B cell (primary cell): ENCODE results near the gene IL20RB. TPM values are rescaled to one million over a fixed set of nuclear protein-coding genes. Genes with fewer than 3 reads are reported as not detected.

ENCODE experiments used
- ATAC-seq: fragments of 200-7000 bp; cut with Tn5 transposase; one replicate; pipeline ENCODE4 v1.10.0; 2021; ENCODE audit warnings: low read depth, mild to moderate bottlenecking, moderate number of reproducible peaks, moderate library complexity
- CTCF ChIA-PET: fragments of 350-600 bp; sonication (Branson Sonifier 250); formaldehyde crosslinking; loops from one replicate; lab custom pipeline; 2021; ENCODE audit warnings: antibody characterized with exemption, inconsistent platforms; lab: Charles Lee
- POLR2A ChIA-PET: fragments of 350-600 bp; sonication (Branson Sonifier 250); formaldehyde crosslinking; loops from one replicate; lab custom pipeline; 2021; ENCODE audit warnings: antibody characterized with exemption; lab: Charles Lee
- DNase-seq: peaks from one replicate; pipeline ENCODE4 v3.0.0; 2013
- H2AFZ ChIP-seq: 2 replicates; pipeline ENCODE4 v1.6.1; 2012; ENCODE audit warnings: mild to moderate bottlenecking, low read depth, low read length; ENCODE audit not compliant: insufficient read depth, poor library complexity, severe bottlenecking
- H3K27ac ChIP-seq, 2 donors: 1 replicate in 1 of 2; 2 replicates in 1 of 2; pipeline ENCODE4 v1.5.1; 2012 to 2013; ENCODE audit warnings: low read length in 2 of 2, mild to moderate bottlenecking in 2 of 2, moderate library complexity in 1 of 2
- H3K27me3 ChIP-seq, 4 experiments: fragments of 200-600 bp in 1 of 4; sonication (generic) in 1 of 4; replicated peaks in 1 of 4; 1 replicate in 2 of 4; 2 replicates in 2 of 4; pipeline versions ENCODE4 v1.6.1 to v1.7.0; 2013 to 2016; ENCODE audit warnings: low read length in 3 of 4, mild to moderate bottlenecking in 2 of 4, mixed read lengths in 1 of 4, moderate library complexity in 1 of 4; ENCODE audit not compliant: insufficient read depth in 4 of 4, control insufficient read depth in 3 of 4; ENCODE audit errors: control extremely low read depth in 1 of 4
- H3K36me3 ChIP-seq, 2 experiments: replicated peaks in 1 of 2; 1 replicate in 1 of 2; 2 replicates in 1 of 2; pipeline versions ENCODE4 v1.6.1 to v1.7.1; 2013; ENCODE audit warnings: low read length in 1 of 2; ENCODE audit not compliant: insufficient read depth in 2 of 2, control insufficient read depth in 1 of 2; ENCODE audit errors: control extremely low read depth in 1 of 2, extremely low read depth in 1 of 2
- H3K4me1 ChIP-seq, 2 donors: fragments of 200-600 bp in 1 of 2; sonication (generic) in 1 of 2; 1 replicate in 1 of 2; 2 replicates in 1 of 2; pipeline versions ENCODE4 v1.5.1 to v1.6.1; 2013 to 2017; ENCODE audit warnings: low read length in 2 of 2; ENCODE audit not compliant: control insufficient read depth in 2 of 2, insufficient read depth in 2 of 2
- H3K4me2 ChIP-seq: replicated peaks from 2 replicates; pipeline ENCODE3; 2012; ENCODE audit warnings: mild to moderate bottlenecking, low read depth, low read length; ENCODE audit not compliant: poor library complexity, severe bottlenecking
- H3K4me3 ChIP-seq, 5 experiments: fragments of 200-600 bp in 1 of 5; sonication (generic) in 1 of 5; 1 replicate in 3 of 5; 2 replicates in 2 of 5; pipeline versions ENCODE4 v1.5.1 to v1.7.0; 2011 to 2016; ENCODE audit warnings: low read length in 4 of 5, mild to moderate bottlenecking in 4 of 5, low read depth in 2 of 5, control low read depth in 1 of 5, moderate library complexity in 1 of 5; ENCODE audit not compliant: insufficient read depth in 1 of 5; ENCODE audit errors: control extremely low read depth in 1 of 5, extremely low read depth in 1 of 5
- H3K79me2 ChIP-seq: fragments of 200-600 bp; sonication (generic); one replicate; pipeline ENCODE4 v1.6.0; 2016; ENCODE audit warnings: low read length; ENCODE audit not compliant: control insufficient read depth, insufficient read depth
- H3K9ac ChIP-seq: fragments of 200-600 bp; sonication (generic); 2 replicates; pipeline ENCODE4 v1.6.1; 2017; ENCODE audit warnings: mild to moderate bottlenecking, low read length, moderate library complexity
- H3K9me3 ChIP-seq, 3 donors: one replicate each; pipeline versions ENCODE4 v1.6.1 to v1.7.1; 2013; ENCODE audit warnings: low read length in 2 of 3; ENCODE audit not compliant: control insufficient read depth in 2 of 3, insufficient read depth in 1 of 3; ENCODE audit errors: control extremely low read depth in 1 of 3
- H4K20me1 ChIP-seq: 2 replicates; pipeline ENCODE4 v1.6.0; 2012; ENCODE audit warnings: mild to moderate bottlenecking, low read length; ENCODE audit not compliant: insufficient read depth, control insufficient read depth, poor library complexity, severe bottlenecking
- H3K27ac Mint-ChIP-seq: one replicate; pipeline ENCODE4 v1.8.0; 2021; ENCODE audit warnings: mixed read lengths
- H3K27me3 Mint-ChIP-seq: one replicate; pipeline ENCODE4 v1.8.0; 2021; ENCODE audit warnings: mixed read lengths
- H3K4me1 Mint-ChIP-seq: one replicate; pipeline ENCODE4 v1.8.0; 2021; ENCODE audit warnings: mixed read lengths
- H3K4me3 Mint-ChIP-seq: one replicate; pipeline ENCODE4 v1.8.0; 2021; ENCODE audit warnings: mixed read lengths
- H3K9me3 Mint-ChIP-seq: one replicate; pipeline ENCODE4 v1.8.0; 2022; ENCODE audit warnings: mixed read lengths; ENCODE audit not compliant: insufficient read depth
- CTCF ChIP-seq: fragments of 200-600 bp; IDR thresholded peaks from one replicate; pipeline ENCODE4 v1.8.0; 2022; ENCODE audit warnings: antibody characterized with exemption, mild to moderate bottlenecking
- EZH2 ChIP-seq: IDR thresholded peaks from 2 replicates; pipeline ENCODE4 v1.6.1; 2012; ENCODE audit warnings: borderline replicate concordance, low read depth, mild to moderate bottlenecking, moderate library complexity, low read length; ENCODE audit not compliant: insufficient read depth, poor library complexity, severe bottlenecking
- WGBS: methylation state at CpG from one replicate; pipeline ENCODE4 v1.1.5; 2013; ENCODE audit warnings: missing lambda C conversion rate; ENCODE audit not compliant: insufficient coverage; 5-methylcytosine and 5-hydroxymethylcytosine counted together
- intact Hi-C: fragments of 100-400 bp; cut with micrococcal nuclease; formaldehyde crosslinking; loops from one replicate; pipeline ENCODE4 v1.10.0; 2022
- polyA plus RNA-seq: library from polyadenylated mRNA; depleted of rRNA; stranded (reverse); fragments of >200 nt; gene quantifications from 2 replicates; pipeline ENCODE4 v1.2.3, GENCODE V29; 2012
- total RNA-seq, 2 donors: library from RNA; stranded (reverse); fragments of 120-200 nt in 1 of 2; gene quantifications; 1 replicate in 1 of 2; 2 replicates in 1 of 2; pipeline versions ENCODE4 v1.2.3 to v1.2.4, GENCODE V29; 2013 to 2022

Gene IL20RB
- total and polyA plus RNA-seq, 2 donors (not counting 1 experiment from before 2014, with no cell fraction given), result 0.22 to 0.84 TPM

GRCh38 chr3:137008131-137008530 is 50.3 kb downstream of the IL20RB start:
- Histone ChIP-seq H4K20me1 (no peaks in the 10 kb centered on the region), H3K79me2 (no peaks in the 10 kb centered on the region), H3K9ac (no peak overlapping the region), H2AFZ (no peak overlapping the region), H3K4me1 (no peaks in the 10 kb centered on the region), H3K36me3 (no peaks in the 10 kb centered on the region), H3K27me3 (no peaks in the 10 kb centered on the region), H3K4me3 (no peak overlapping the region), H3K27ac (no peak overlapping the region), H3K4me2 (no peak overlapping the region), H3K9me3 (no peaks in the 10 kb centered on the region)
- no peaks in the 10 kb centered on the region for H3K27me3 Mint-ChIP-seq
- WGBS, result 60% methylated on average over 3 of the region's 3 CpGs
- intact Hi-C loops, result no loop called here
- no peak overlapping the region for H3K4me3 Mint-ChIP-seq
- DNase-seq, result no peak
- H3K27ac Mint-ChIP-seq, result no peak overlapping the region
- TF ChIP-seq EZH2 (no peak), CTCF (no peak)
- POLR2A ChIA-PET, result no interaction called here
- peaks cover 5% of the 10 kb centered on the region for H3K4me1 Mint-ChIP-seq
- no peak for ATAC-seq
- no peaks in the 10 kb centered on the region for H3K9me3 Mint-ChIP-seq
- CTCF ChIA-PET, result no interaction called here

GRCh38 chr3:137008976-137009375 is 51.2 kb downstream of the IL20RB start:
- H3K27ac ChIP-seq, result no peak overlapping the region
- H3K36me3 ChIP-seq, result no peaks in the 10 kb centered on the region
- POLR2A ChIA-PET, result no interaction called here
- H3K4me1 ChIP-seq, result peaks cover 0 to 4% of the 10 kb centered on the region in 2 donors
- CTCF ChIA-PET, result interaction anchor here (1.1 kb wide), 1 partner anchor 257 kb away, joined by 3 read pairs; the partner anchor contains the start of gene STAG1
- no peak overlapping the region for H3K27ac Mint-ChIP-seq
- no peak for DNase-seq
- no peak overlapping the region for H3K9ac ChIP-seq
- intact Hi-C loops, result no loop called here
- no peaks in the 10 kb centered on the region for H3K9me3 Mint-ChIP-seq
- H4K20me1 ChIP-seq, result no peaks in the 10 kb centered on the region
- no peak overlapping the region for H3K4me3 ChIP-seq
- WGBS, result 98% methylated on average over 4 of the region's 4 CpGs
- no peak overlapping the region for H2AFZ ChIP-seq
- H3K27me3 ChIP-seq, result no peaks in the 10 kb centered on the region
- H3K9me3 ChIP-seq, result no peaks in the 10 kb centered on the region
- H3K79me2 ChIP-seq, result no peaks in the 10 kb centered on the region
- no peak overlapping the region for H3K4me2 ChIP-seq
- H3K4me3 Mint-ChIP-seq, result no peak overlapping the region
- no peak for TF ChIP-seq CTCF
- no peak for TF ChIP-seq EZH2
- no peak for ATAC-seq
- peaks cover 3% of the 10 kb centered on the region for H3K4me1 Mint-ChIP-seq
- H3K27me3 Mint-ChIP-seq, result no peaks in the 10 kb centered on the region
